Kidney epithelial cell (primary cell): ENCODE data around the gene CXCL9. TPM values are rescaled to one million over a fixed set of nuclear protein-coding genes. Genes with fewer than 3 reads are reported as not detected.
"Not testable (repeated sequence)": the region's sequence is repeated elsewhere in the genome, so short reads cannot be mapped to it uniquely, and the experiment has no call there.

Experiments
- DNase-seq: peaks from one replicate; pipeline ENCODE4 v3.0.0-alpha.2; 2010; ENCODE audit warnings: low read depth
- H3K27me3 ChIP-seq: 2 replicates; pipeline ENCODE4 v1.6.0; 2011; ENCODE audit warnings: low read length; ENCODE audit not compliant: control insufficient read depth, insufficient read depth
- H3K36me3 ChIP-seq: 2 replicates; pipeline ENCODE4 v1.5.1; 2011; ENCODE audit warnings: low read length; ENCODE audit not compliant: control insufficient read depth, insufficient read depth
- H3K4me3 ChIP-seq: 2 replicates; pipeline ENCODE4 v1.5.1; 2011; ENCODE audit warnings: low read depth, mild to moderate bottlenecking, control low read depth, low read length
- total RNA-seq: library from RNA; depleted of rRNA; stranded (reverse); fragments of >200 nt; gene quantifications from 2 replicates; pipeline ENCODE4 v1.2.3, GENCODE V29; 2015
- TF ChIP-seq, protein P1 (sequence below): IDR thresholded peaks from 2 replicates; pipeline ENCODE4 v1.5.1; 2011; ENCODE audit warnings: mild to moderate bottlenecking, moderate library complexity, low read length, control low read depth, inconsistent platforms; ENCODE audit not compliant: insufficient read depth, poor library complexity, severe bottlenecking

Gene CXCL9
- total RNA-seq, 1 donor from 2014 or later, result not detected

DNA sequence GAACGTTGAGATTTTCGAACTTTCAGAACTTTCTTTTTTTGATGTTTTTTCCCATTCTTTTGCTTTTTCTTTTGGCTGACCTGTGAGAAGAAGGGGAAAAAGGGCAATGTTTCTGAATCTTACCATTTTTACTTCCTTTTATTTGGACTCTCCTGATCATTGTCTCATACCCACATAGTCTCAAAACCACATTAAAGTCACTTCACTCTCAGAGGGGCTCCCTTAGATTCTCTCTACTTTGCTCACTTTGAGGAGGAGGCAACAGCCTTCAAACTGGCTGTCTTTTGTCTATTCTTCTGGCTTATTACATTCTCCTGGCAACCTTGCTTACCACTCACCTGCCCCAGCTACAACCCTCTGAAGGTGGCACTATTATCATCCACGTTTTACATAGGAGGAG lies 3.7 kb downstream of the CXCL9 start:
- Histone ChIP-seq H3K27me3 (no peaks in the 10 kb centered on the region), H3K4me3 (no peak overlapping the region), H3K36me3 (no peaks in the 10 kb centered on the region)
- TF ChIP-seq, protein P1, sequence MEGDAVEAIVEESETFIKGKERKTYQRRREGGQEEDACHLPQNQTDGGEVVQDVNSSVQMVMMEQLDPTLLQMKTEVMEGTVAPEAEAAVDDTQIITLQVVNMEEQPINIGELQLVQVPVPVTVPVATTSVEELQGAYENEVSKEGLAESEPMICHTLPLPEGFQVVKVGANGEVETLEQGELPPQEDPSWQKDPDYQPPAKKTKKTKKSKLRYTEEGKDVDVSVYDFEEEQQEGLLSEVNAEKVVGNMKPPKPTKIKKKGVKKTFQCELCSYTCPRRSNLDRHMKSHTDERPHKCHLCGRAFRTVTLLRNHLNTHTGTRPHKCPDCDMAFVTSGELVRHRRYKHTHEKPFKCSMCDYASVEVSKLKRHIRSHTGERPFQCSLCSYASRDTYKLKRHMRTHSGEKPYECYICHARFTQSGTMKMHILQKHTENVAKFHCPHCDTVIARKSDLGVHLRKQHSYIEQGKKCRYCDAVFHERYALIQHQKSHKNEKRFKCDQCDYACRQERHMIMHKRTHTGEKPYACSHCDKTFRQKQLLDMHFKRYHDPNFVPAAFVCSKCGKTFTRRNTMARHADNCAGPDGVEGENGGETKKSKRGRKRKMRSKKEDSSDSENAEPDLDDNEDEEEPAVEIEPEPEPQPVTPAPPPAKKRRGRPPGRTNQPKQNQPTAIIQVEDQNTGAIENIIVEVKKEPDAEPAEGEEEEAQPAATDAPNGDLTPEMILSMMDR, result no peak
- DNase-seq, result no peak

DNA sequence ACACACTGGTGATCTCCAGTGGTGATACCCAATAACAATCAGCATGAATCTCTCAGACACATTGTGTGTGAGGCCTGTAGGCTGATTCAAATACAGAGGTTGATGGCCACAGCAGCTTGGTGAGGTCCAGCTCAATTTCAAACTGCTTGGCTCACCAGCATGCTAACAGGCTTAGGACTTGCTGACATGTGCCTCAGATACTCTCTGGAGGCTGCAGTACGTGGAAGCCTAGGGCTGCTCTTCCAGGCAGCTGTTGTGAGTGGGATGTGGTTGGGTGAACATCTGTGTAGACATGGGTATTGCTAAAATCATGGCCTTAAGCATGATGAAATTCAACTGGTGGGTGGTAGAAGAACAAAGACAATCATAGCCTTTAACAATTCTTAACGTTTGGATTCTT lies 4.3 kb downstream of the CXCL9 start:
- Histone ChIP-seq H3K4me3 (no peak overlapping the region), H3K36me3 (no peaks in the 10 kb centered on the region), H3K27me3 (no peaks in the 10 kb centered on the region)
- TF ChIP-seq, protein P1, result no peak
- no peak for DNase-seq

DNA sequence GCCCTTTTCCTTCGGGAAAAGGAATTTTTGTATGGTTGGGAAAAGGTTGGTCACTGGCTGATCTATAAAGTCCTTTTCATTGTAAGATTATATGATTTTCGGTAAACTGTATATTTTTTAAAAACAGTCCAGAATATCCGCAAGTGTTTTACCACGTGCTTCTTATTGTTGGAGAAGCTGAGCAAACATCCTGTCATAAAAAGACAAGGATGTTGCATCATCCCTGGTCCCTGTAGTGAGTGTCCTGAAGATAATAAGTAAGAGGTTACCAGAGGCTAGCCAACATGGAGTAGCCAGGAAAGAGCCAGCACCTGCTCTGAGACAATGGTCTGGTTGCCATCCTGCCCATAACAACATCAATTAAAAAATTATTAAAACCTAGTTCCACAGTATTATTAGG lies 5.1 kb downstream of the CXCL9 start:
- no peak for DNase-seq
- Histone ChIP-seq H3K27me3 (no peaks in the 10 kb centered on the region), H3K4me3 (no peak overlapping the region), H3K36me3 (no peaks in the 10 kb centered on the region)
- TF ChIP-seq, protein P1, result no peak

DNA sequence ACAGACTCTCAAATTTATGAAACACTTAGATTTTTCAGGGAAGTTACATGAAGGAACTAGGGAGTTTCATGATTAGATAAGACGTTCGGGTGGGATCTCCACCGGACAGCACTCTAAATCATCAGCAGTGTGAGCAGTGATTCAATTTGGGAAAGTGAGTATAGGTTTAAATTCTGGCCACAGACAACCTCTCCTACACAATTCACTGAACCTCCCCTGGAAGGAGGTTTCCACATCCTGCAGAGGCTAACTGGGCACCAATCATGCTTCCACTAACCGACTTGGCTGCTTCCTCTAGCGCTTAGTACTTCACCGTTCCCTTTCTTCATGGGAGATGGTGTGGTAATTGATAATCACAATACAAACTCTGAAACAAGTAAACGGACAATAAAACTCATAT lies 5.6 kb downstream of the CXCL9 start:
- TF ChIP-seq, protein P1, result no peak

DNA sequence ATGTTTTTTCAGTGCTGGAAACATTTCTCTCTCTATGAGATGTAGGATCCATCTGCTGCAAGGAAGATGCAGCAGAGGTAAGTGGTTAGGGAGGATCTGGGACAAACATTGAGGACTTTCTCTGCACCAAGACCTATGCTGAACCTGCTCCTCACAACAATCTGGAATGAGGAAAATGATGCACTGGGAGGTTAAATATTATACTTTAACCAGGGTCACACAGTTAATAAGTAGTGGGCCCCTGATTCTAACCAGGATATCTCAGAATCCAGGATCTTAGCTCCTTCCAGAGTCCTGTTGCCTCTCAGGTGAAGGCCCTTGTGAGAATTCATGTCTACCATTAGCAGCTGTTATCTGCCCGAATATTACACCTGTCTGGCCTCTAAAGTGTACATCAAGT lies 7.0 kb downstream of the CXCL9 start:
- DNase-seq, result no peak
- no peaks in the 10 kb centered on the region for H3K27me3 ChIP-seq
- TF ChIP-seq, protein P1, result no peak

More for the DNA sequence above, 5.6 kb downstream of the CXCL9 start:
- no peaks in the 10 kb centered on the region for H3K36me3 ChIP-seq
- no peak for DNase-seq
- no peak overlapping the region for H3K4me3 ChIP-seq
- no peaks in the 10 kb centered on the region for H3K27me3 ChIP-seq

DNA sequence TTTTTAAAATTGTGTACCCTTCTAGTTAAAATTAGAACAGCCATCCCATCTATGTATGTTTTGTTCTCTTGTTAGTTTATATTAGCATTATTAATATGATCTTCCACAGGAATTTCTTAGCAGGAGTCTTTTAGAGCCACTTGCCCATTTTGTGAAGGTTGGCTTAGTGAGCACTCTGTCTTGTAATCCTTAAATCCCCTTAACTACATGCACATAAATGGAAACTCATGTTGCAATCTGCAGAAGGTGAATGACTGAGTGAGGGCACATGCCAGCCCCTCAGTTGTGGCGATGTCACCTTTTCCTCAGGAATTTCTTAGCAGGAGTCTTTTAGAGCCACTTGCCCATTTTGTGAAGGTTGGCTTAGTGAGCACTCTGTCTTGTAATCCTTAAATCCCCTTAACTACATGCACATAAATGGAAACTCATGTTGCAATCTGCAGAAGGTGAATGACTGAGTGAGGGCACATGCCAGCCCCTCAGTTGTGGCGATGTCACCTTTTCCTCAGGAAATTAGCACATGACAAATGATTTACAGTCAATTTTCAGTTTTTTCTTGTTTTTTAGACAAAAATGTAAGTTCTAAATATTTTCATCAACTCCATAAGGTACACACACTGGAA lies 8.7 kb downstream of the CXCL9 start:
- not testable (repeated sequence) for DNase-seq, H3K27me3 ChIP-seq, H3K36me3 ChIP-seq, H3K4me3 ChIP-seq

More for the DNA sequence above, 7.0 kb downstream of the CXCL9 start:
- Histone ChIP-seq H3K4me3 (no peak overlapping the region), H3K36me3 (no peaks in the 10 kb centered on the region)
